ENCODE measurements around the gene GRIK4. TPM values are rescaled to one million over a fixed set of nuclear protein-coding genes. Genes with fewer than 3 reads are reported as not detected.

Gene GRIK4
- total RNA-seq, 1 donor from 2014 or later: 0.36 TPM

- no peaks in the 10 kb centered on the region for H3K36me3 ChIP-seq
- DNase-seq (ENCODE audit: low spot score): no peak
- H3K27me3 ChIP-seq: no peaks in the 10 kb centered on the region
- no peak overlapping the region for H3K4me2 ChIP-seq
- H3K4me3 ChIP-seq: no peak overlapping the region
- no peaks in the 10 kb centered on the region for H3K79me2 ChIP-seq (ENCODE audit: low read depth)
- H3K9me3 Mint-ChIP-seq: peaks cover 15% of the 10 kb centered on the region
- H3K27ac ChIP-seq: no peak overlapping the region
- H4K20me1 ChIP-seq (ENCODE audit: low read depth): no peaks in the 10 kb centered on the region
- H3K36me3 Mint-ChIP-seq: no peaks in the 10 kb centered on the region
- no peak for TF ChIP-seq EZH2 (IDR thresholded peaks at IDR 0.05)
- no peak for TF ChIP-seq EZH2phosphoT487 (IDR thresholded peaks at IDR 0.05)
- no peak for TF ChIP-seq CTCF (IDR thresholded peaks at IDR 0.05)
- H3K9ac ChIP-seq: no peak overlapping the region
- peaks cover 6% of the 10 kb centered on the region for H3K9me3 ChIP-seq (ENCODE audit: low read depth)
- H3K4me1 ChIP-seq: no peaks in the 10 kb centered on the region
- no peaks in the 10 kb centered on the region for H3K4me1 Mint-ChIP-seq
- no peaks in the 10 kb centered on the region for H3F3A ChIP-seq (ENCODE audit: low read depth)
- no peak overlapping the region for H2AFZ ChIP-seq (replicated peaks)
- no peak overlapping the region for H3K27ac Mint-ChIP-seq
- peaks cover 7% of the 10 kb centered on the region for H3K27me3 Mint-ChIP-seq (ENCODE audit: insufficient read depth, low read depth)
- no peak overlapping the region for H3K4me3 Mint-ChIP-seq
These were observed 431.2 kb downstream of the GRIK4 start for GRCh38 chr11:120942701-120943100.

GRCh38 chr11:120945042-120945441, 433.5 kb downstream of the GRIK4 start:
- H3K36me3 ChIP-seq: no peaks in the 10 kb centered on the region
- H3K27ac Mint-ChIP-seq: no peak overlapping the region
- no peaks in the 10 kb centered on the region for H3K27me3 ChIP-seq
- no peak overlapping the region for H3K4me3 Mint-ChIP-seq
- H3K4me3 ChIP-seq: no peak overlapping the region
- H4K20me1 ChIP-seq (ENCODE audit: low read depth): no peaks in the 10 kb centered on the region
- H3K9ac ChIP-seq: no peak overlapping the region
- H3K9me3 ChIP-seq (ENCODE audit: low read depth): peaks cover 6% of the 10 kb centered on the region
- no peaks in the 10 kb centered on the region for H3K4me1 Mint-ChIP-seq
- H3K4me2 ChIP-seq: no peak overlapping the region
- no peaks in the 10 kb centered on the region for H3K79me2 ChIP-seq (ENCODE audit: low read depth)
- no peak overlapping the region for H3K27ac ChIP-seq
- H3K4me1 ChIP-seq: no peaks in the 10 kb centered on the region
- H2AFZ ChIP-seq (replicated peaks): no peak overlapping the region
- H3K9me3 Mint-ChIP-seq: peaks cover 13% of the 10 kb centered on the region
- no peaks in the 10 kb centered on the region for H3K36me3 Mint-ChIP-seq
- no peak for DNase-seq (ENCODE audit: low spot score)
- TF ChIP-seq EZH2 (IDR thresholded peaks at IDR 0.05) (no peak), EZH2phosphoT487 (IDR thresholded peaks at IDR 0.05) (no peak), CTCF (IDR thresholded peaks at IDR 0.05) (peak; percentile 39)
- peaks cover 4% of the 10 kb centered on the region for H3K27me3 Mint-ChIP-seq (ENCODE audit: insufficient read depth, low read depth)
- H3F3A ChIP-seq (ENCODE audit: low read depth): no peaks in the 10 kb centered on the region

DNA sequence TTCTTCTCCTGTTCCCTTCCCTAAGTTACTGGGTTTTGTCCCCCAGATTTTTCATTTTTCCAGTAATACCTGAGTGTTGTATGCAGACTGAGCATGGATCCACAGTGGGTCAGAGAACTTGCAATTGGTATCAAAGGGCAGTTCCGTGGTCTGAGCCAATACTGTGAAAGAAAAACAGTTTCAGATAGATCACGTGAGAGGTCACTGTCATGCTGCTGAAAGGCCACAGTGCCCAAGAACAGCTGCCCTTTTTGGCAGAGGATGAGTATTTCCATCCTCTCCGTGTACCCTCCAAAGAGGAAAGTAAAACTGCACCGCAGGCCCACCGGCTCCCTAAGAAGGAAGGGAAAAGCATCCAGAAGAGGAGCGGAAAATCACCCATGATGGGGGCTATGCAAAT, 439.3 kb downstream of the GRIK4 start:
- no peak for DNase-seq (ENCODE audit: low spot score)
- TF ChIP-seq EZH2phosphoT487 (IDR thresholded peaks at IDR 0.05) (no peak), CTCF (IDR thresholded peaks at IDR 0.05) (no peak), EZH2 (IDR thresholded peaks at IDR 0.05) (no peak)
- H3K4me1 ChIP-seq: no peaks in the 10 kb centered on the region
- H3K27ac Mint-ChIP-seq: no peak overlapping the region
- peaks cover 12% of the 10 kb centered on the region for H3K4me1 Mint-ChIP-seq
- no peak overlapping the region for H3K4me2 ChIP-seq
- H3K27me3 ChIP-seq: no peaks in the 10 kb centered on the region
- no peak overlapping the region for H3K9ac ChIP-seq
- no peak overlapping the region for H3K4me3 ChIP-seq
- H4K20me1 ChIP-seq (ENCODE audit: low read depth): no peaks in the 10 kb centered on the region
- no peak overlapping the region for H2AFZ ChIP-seq (replicated peaks)
- no peaks in the 10 kb centered on the region for H3F3A ChIP-seq (ENCODE audit: low read depth)
- no peak overlapping the region for H3K27ac ChIP-seq
- no peak overlapping the region for H3K4me3 Mint-ChIP-seq
- no peaks in the 10 kb centered on the region for H3K36me3 Mint-ChIP-seq
- no peaks in the 10 kb centered on the region for H3K9me3 ChIP-seq (ENCODE audit: low read depth)
- H3K79me2 ChIP-seq (ENCODE audit: low read depth): no peaks in the 10 kb centered on the region
- H3K9me3 Mint-ChIP-seq: peaks cover 2% of the 10 kb centered on the region
- no peaks in the 10 kb centered on the region for H3K27me3 Mint-ChIP-seq (ENCODE audit: insufficient read depth, low read depth)
- H3K36me3 ChIP-seq: no peaks in the 10 kb centered on the region
